GM23338 (cell line): ENCODE measurements around the gene TTC33. TPM values are rescaled to one million over a fixed set of nuclear protein-coding genes. Genes with fewer than 3 reads are reported as not detected.

Experiments used
- ATAC-seq: fragments of 200-7000 bp; cut with Tn5 transposase; 3 replicates; pipeline ENCODE4 v1.9.1; 2020
- DNase-seq: peaks from one replicate; pipeline ENCODE4 v3.0.0-alpha.2; 2015; ENCODE audit warnings: low spot score
- H2AFZ ChIP-seq: fragments of 200-600 bp; sonication (generic); 2 replicates; pipeline ENCODE4 v1.8.0; 2016; ENCODE audit warnings: antibody characterized with exemption, mild to moderate bottlenecking, moderate library complexity
- H3F3A ChIP-seq: fragments of 200-600 bp; sonication (generic); replicated peaks from 2 replicates; pipeline ENCODE4 v1.8.0; 2017; ENCODE audit warnings: antibody characterized with exemption, mixed run types, low read depth
- H3K27ac ChIP-seq: fragments of 200-600 bp; sonication (generic); 2 replicates; pipeline ENCODE4 v1.6.1; 2016; ENCODE audit warnings: low read depth
- H3K27me3 ChIP-seq: fragments of 200-600 bp; sonication (generic); 2 replicates; pipeline ENCODE4 v1.8.0; 2016; ENCODE audit warnings: mild to moderate bottlenecking, mixed run types, moderate library complexity; ENCODE audit not compliant: insufficient read depth
- H3K36me3 ChIP-seq: fragments of 200-600 bp; sonication (generic); 2 replicates; pipeline ENCODE4 v1.8.0; 2016; ENCODE audit warnings: mild to moderate bottlenecking; ENCODE audit not compliant: insufficient read depth
- H3K4me1 ChIP-seq: fragments of 200-600 bp; sonication (generic); 2 replicates; pipeline ENCODE4 v1.8.0; 2016; ENCODE audit warnings: mild to moderate bottlenecking, moderate library complexity; ENCODE audit not compliant: insufficient read depth
- H3K4me2 ChIP-seq: fragments of 200-600 bp; sonication (generic); 2 replicates; pipeline ENCODE4 v1.7.1; 2017; ENCODE audit warnings: mixed run types
- H3K4me3 ChIP-seq: fragments of 200-600 bp; sonication (generic); 2 replicates; pipeline ENCODE4 v1.6.1; 2016; ENCODE audit warnings: mixed run types
- H3K79me2 ChIP-seq: fragments of 200-600 bp; sonication (generic); replicated peaks from 2 replicates; pipeline ENCODE4 v1.8.0; 2017; ENCODE audit warnings: mild to moderate bottlenecking; ENCODE audit not compliant: insufficient read depth
- H3K9me2 ChIP-seq: fragments of 200-600 bp; sonication (generic); 2 replicates; pipeline ENCODE4 v1.8.0; 2017; ENCODE audit not compliant: insufficient read depth
- H4K20me1 ChIP-seq: fragments of 200-600 bp; sonication (generic); replicated peaks from 2 replicates; pipeline ENCODE4 v1.8.0; 2017; ENCODE audit warnings: mild to moderate bottlenecking; ENCODE audit not compliant: insufficient read depth
- H3K27ac Mint-ChIP-seq: 2 replicates; pipeline ENCODE4 v1.8.0; 2020; ENCODE audit warnings: inconsistent platforms, mild to moderate bottlenecking, moderate library complexity, mixed read lengths
- H3K27me3 Mint-ChIP-seq: 3 replicates; pipeline ENCODE4 v1.8.0; 2022; ENCODE audit warnings: low read depth, mild to moderate bottlenecking, moderate library complexity, mixed read lengths, inconsistent platforms; ENCODE audit not compliant: insufficient read depth, poor library complexity
- H3K36me3 Mint-ChIP-seq: 3 replicates; pipeline ENCODE4 v1.8.0; 2021; ENCODE audit warnings: low read depth, mild to moderate bottlenecking, inconsistent platforms, moderate library complexity, mixed read lengths
- H3K4me1 Mint-ChIP-seq: 3 replicates; pipeline ENCODE4 v1.8.0; 2020; ENCODE audit warnings: mild to moderate bottlenecking, inconsistent platforms, mixed read lengths
- H3K4me3 Mint-ChIP-seq: 3 replicates; pipeline ENCODE4 v1.8.0; 2021; ENCODE audit warnings: moderate library complexity, mild to moderate bottlenecking, inconsistent platforms, mixed read lengths
- H3K9me3 Mint-ChIP-seq: 3 replicates; pipeline ENCODE4 v1.8.0; 2020; ENCODE audit warnings: moderate library complexity, mild to moderate bottlenecking, inconsistent platforms, mixed read lengths
- CREB1 ChIP-seq: fragments of 250-450 bp; sonication (Bioruptor Pico); IDR thresholded peaks from 2 replicates; pipeline ENCODE4 v1.5.0; 2020; ENCODE audit warnings: low read depth, mild to moderate bottlenecking, moderate library complexity
- ETS1 ChIP-seq: IDR thresholded peaks from 2 replicates; pipeline ENCODE4 v1.6.1; 2016; ENCODE audit warnings: antibody characterized with exemption
- EZH2 ChIP-seq: fragments of 200-600 bp; sonication (generic); IDR thresholded peaks from one replicate; pipeline ENCODE4 v1.8.0; 2017; ENCODE audit warnings: antibody characterized with exemption, mild to moderate bottlenecking, low read depth; ENCODE audit not compliant: unreplicated experiment
- EZH2phosphoT487 ChIP-seq: fragments of 200-600 bp; sonication (generic); IDR thresholded peaks from one replicate; pipeline ENCODE4 v1.8.1; 2018; ENCODE audit warnings: antibody characterized with exemption; ENCODE audit not compliant: unreplicated experiment
- JUNB ChIP-seq: IDR thresholded peaks from one replicate; pipeline ENCODE4 v1.6.1; 2016; ENCODE audit warnings: antibody characterized with exemption; ENCODE audit not compliant: unreplicated experiment
- NANOG ChIP-seq: IDR thresholded peaks from 2 replicates; pipeline ENCODE4 v1.6.1; 2016; ENCODE audit warnings: antibody characterized with exemption, borderline replicate concordance
- POLR2AphosphoS5 ChIP-seq: IDR thresholded peaks from 2 replicates; pipeline ENCODE4 v1.6.1; 2016; ENCODE audit warnings: antibody characterized with exemption, low read depth
- REST ChIP-seq: IDR thresholded peaks from one replicate; pipeline ENCODE4 v1.6.1; 2018; ENCODE audit warnings: antibody characterized with exemption; ENCODE audit not compliant: unreplicated experiment
- STAT1 ChIP-seq: IDR thresholded peaks from one replicate; pipeline ENCODE4 v1.6.1; 2016; ENCODE audit warnings: antibody characterized with exemption; ENCODE audit not compliant: unreplicated experiment
- ZNF114 ChIP-seq: fragments of 250-450 bp; sonication (Bioruptor Pico); IDR thresholded peaks from 2 replicates; pipeline ENCODE4 v1.5.0; 2020; ENCODE audit warnings: mild to moderate bottlenecking, moderate library complexity
- ZNF331 ChIP-seq: fragments of 250-450 bp; sonication (Bioruptor Pico); IDR thresholded peaks from 2 replicates; pipeline ENCODE4 v1.5.0; 2020; ENCODE audit warnings: low read depth, mild to moderate bottlenecking, moderate library complexity
- polyA plus RNA-seq: library from polyadenylated mRNA; unstranded; fragments of >200 nt; fragmentation: Nextera tagmentation; extraction: Ambion mirVana; gene quantifications from 2 replicates; pipeline ENCODE4 v1.2.1, GENCODE V29; 2016
- total RNA-seq: library from RNA; depleted of rRNA; stranded (reverse); fragments of >200 nt; shearing (Covaris generic); gene quantifications from 2 replicates; pipeline ENCODE4 v1.2.3, GENCODE V29; 2014
- TF ChIP-seq, protein P1 (sequence below): fragments of 250-450 bp; sonication (Bioruptor Pico); IDR thresholded peaks from 2 replicates; pipeline ENCODE4 v1.5.0; 2020; ENCODE audit warnings: mild to moderate bottlenecking, moderate library complexity
- TF ChIP-seq, protein P2 (sequence below), 2 experiments: fragments of 200-600 bp in 1 of 2; sonication (generic) in 1 of 2; conservative IDR thresholded peaks; 2 replicates each; pipeline versions ENCODE4 v1.5.1 to v1.6.1; 2016 to 2017; ENCODE audit warnings: antibody characterized with exemption in 2 of 2, low read depth in 2 of 2, mild to moderate bottlenecking in 2 of 2, moderate library complexity in 1 of 2

The TTC33 gene
- total and polyA plus RNA-seq, 2 experiments from 2014 or later: 4.1 to 11.5 TPM

- no peaks in the 10 kb centered on the region; the same call in 1 of the 2 replicates for H3K36me3 ChIP-seq
- H3K27me3 Mint-ChIP-seq: no peaks in the 10 kb centered on the region
- no peaks in the 10 kb centered on the region; the same call in 1 of the 3 replicates for H3K4me1 Mint-ChIP-seq
- no peak for ATAC-seq
- H3F3A ChIP-seq: no peaks in the 10 kb centered on the region
- H3K4me1 ChIP-seq: no peaks in the 10 kb centered on the region
- H2AFZ ChIP-seq: no peak overlapping the region
- H3K27ac ChIP-seq: no peak overlapping the region
- DNase-seq: no peak
- H4K20me1 ChIP-seq: peaks cover 41% of the 10 kb centered on the region
- peaks cover 100% of the 10 kb centered on the region for H3K79me2 ChIP-seq
- H3K9me3 Mint-ChIP-seq: peaks cover 7% of the 10 kb centered on the region; the same call in 2 of the 3 replicates
- H3K4me3 ChIP-seq: no peak overlapping the region
- H3K4me3 Mint-ChIP-seq: no peak overlapping the region
- H3K9me2 ChIP-seq: no peaks in the 10 kb centered on the region
- H3K27me3 ChIP-seq: no peaks in the 10 kb centered on the region
- H3K27ac Mint-ChIP-seq: no peak overlapping the region
- H3K4me2 ChIP-seq: no peak overlapping the region
- TF ChIP-seq POLR2AphosphoS5: no peak
- no peak for TF ChIP-seq STAT1
- no peak for TF ChIP-seq ETS1
- TF ChIP-seq CREB1 (CRISPR knock-in tag): no peak
- no peak for TF ChIP-seq JUNB
- no peak for TF ChIP-seq NANOG
- no peak for TF ChIP-seq ZNF114 (CRISPR knock-in tag)
- no peak for TF ChIP-seq EZH2phosphoT487
- TF ChIP-seq, protein P1, sequence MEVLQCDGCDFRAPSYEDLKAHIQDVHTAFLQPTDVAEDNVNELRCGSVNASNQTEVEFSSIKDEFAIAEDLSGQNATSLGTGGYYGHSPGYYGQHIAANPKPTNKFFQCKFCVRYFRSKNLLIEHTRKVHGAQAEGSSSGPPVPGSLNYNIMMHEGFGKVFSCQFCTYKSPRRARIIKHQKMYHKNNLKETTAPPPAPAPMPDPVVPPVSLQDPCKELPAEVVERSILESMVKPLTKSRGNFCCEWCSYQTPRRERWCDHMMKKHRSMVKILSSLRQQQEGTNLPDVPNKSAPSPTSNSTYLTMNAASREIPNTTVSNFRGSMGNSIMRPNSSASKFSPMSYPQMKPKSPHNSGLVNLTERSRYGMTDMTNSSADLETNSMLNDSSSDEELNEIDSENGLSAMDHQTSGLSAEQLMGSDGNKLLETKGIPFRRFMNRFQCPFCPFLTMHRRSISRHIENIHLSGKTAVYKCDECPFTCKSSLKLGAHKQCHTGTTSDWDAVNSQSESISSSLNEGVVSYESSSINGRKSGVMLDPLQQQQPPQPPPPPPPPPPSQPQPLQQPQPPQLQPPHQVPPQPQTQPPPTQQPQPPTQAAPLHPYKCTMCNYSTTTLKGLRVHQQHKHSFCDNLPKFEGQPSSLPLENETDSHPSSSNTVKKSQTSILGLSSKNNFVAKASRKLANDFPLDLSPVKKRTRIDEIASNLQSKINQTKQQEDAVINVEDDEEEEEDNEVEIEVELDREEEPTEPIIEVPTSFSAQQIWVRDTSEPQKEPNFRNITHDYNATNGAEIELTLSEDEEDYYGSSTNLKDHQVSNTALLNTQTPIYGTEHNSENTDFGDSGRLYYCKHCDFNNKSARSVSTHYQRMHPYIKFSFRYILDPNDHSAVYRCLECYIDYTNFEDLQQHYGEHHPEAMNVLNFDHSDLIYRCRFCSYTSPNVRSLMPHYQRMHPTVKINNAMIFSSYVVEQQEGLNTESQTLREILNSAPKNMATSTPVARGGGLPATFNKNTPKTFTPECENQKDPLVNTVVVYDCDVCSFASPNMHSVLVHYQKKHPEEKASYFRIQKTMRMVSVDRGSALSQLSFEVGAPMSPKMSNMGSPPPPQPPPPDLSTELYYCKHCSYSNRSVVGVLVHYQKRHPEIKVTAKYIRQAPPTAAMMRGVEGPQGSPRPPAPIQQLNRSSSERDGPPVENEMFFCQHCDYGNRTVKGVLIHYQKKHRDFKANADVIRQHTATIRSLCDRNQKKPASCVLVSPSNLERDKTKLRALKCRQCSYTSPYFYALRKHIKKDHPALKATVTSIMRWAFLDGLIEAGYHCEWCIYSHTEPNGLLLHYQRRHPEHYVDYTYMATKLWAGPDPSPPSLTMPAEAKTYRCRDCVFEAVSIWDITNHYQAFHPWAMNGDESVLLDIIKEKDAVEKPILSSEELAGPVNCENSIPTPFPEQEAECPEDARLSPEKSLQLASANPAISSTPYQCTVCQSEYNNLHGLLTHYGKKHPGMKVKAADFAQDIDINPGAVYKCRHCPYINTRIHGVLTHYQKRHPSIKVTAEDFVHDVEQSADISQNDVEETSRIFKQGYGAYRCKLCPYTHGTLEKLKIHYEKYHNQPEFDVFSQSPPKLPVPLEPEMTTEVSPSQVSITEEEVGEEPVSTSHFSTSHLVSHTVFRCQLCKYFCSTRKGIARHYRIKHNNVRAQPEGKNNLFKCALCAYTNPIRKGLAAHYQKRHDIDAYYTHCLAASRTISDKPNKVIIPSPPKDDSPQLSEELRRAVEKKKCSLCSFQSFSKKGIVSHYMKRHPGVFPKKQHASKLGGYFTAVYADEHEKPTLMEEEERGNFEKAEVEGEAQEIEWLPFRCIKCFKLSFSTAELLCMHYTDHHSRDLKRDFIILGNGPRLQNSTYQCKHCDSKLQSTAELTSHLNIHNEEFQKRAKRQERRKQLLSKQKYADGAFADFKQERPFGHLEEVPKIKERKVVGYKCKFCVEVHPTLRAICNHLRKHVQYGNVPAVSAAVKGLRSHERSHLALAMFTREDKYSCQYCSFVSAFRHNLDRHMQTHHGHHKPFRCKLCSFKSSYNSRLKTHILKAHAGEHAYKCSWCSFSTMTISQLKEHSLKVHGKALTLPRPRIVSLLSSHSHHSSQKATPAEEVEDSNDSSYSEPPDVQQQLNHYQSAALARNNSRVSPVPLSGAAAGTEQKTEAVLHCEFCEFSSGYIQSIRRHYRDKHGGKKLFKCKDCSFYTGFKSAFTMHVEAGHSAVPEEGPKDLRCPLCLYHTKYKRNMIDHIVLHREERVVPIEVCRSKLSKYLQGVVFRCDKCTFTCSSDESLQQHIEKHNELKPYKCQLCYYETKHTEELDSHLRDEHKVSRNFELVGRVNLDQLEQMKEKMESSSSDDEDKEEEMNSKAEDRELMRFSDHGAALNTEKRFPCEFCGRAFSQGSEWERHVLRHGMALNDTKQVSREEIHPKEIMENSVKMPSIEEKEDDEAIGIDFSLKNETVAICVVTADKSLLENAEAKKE (CRISPR knock-in tag): no peak
- TF ChIP-seq, protein P2, sequence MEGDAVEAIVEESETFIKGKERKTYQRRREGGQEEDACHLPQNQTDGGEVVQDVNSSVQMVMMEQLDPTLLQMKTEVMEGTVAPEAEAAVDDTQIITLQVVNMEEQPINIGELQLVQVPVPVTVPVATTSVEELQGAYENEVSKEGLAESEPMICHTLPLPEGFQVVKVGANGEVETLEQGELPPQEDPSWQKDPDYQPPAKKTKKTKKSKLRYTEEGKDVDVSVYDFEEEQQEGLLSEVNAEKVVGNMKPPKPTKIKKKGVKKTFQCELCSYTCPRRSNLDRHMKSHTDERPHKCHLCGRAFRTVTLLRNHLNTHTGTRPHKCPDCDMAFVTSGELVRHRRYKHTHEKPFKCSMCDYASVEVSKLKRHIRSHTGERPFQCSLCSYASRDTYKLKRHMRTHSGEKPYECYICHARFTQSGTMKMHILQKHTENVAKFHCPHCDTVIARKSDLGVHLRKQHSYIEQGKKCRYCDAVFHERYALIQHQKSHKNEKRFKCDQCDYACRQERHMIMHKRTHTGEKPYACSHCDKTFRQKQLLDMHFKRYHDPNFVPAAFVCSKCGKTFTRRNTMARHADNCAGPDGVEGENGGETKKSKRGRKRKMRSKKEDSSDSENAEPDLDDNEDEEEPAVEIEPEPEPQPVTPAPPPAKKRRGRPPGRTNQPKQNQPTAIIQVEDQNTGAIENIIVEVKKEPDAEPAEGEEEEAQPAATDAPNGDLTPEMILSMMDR (conservative IDR thresholded peaks at IDR 0.05; ENCODE audit: low read depth in 2 of 2): no peak
- TF ChIP-seq ZNF331 (CRISPR knock-in tag): no peak
- TF ChIP-seq EZH2: no peak
- TF ChIP-seq REST: no peak
- H3K36me3 Mint-ChIP-seq: peaks cover 21% of the 10 kb centered on the region
Observed at GRCh38 chr5:40784916-40785315, 29.2 kb upstream of the TTC33 start.
